HFFc6 (cell line): ENCODE data around the gene C6orf141. TPM values are rescaled to one million over a fixed set of nuclear protein-coding genes. Genes with fewer than 3 reads are reported as not detected.

Source experiments
- DNase-seq: peaks from one replicate; pipeline ENCODE4 v3.0.0-alpha.2; 2018
- H3K27ac Mint-ChIP-seq: 2 replicates; pipeline ENCODE4 v1.8.0; 2020; ENCODE audit warnings: mild to moderate bottlenecking, mixed read lengths
- H3K27me3 Mint-ChIP-seq: 2 replicates; pipeline ENCODE4 v1.8.0; 2021; ENCODE audit warnings: mild to moderate bottlenecking, moderate library complexity, mixed read lengths; ENCODE audit not compliant: insufficient read depth
- H3K36me3 Mint-ChIP-seq: 2 replicates; pipeline ENCODE4 v1.8.0; 2021; ENCODE audit warnings: low read depth, mixed read lengths
- H3K4me1 Mint-ChIP-seq: 2 replicates; pipeline ENCODE4 v1.8.0; 2020; ENCODE audit warnings: low read depth, mixed read lengths
- H3K4me3 Mint-ChIP-seq: 2 replicates; pipeline ENCODE4 v1.8.0; 2020; ENCODE audit warnings: mild to moderate bottlenecking, moderate library complexity, mixed read lengths
- H3K9me3 Mint-ChIP-seq: 2 replicates; pipeline ENCODE4 v1.8.0; 2020; ENCODE audit warnings: mild to moderate bottlenecking, mixed read lengths
- total RNA-seq, 6 experiments: library from RNA; stranded (reverse); fragmentation: NEBNext Ultra II Directional; extraction: Animal tissue kit (Norgen Biotek cat#: 25700); gene quantifications; 2 replicates in 1 of 6; 3 replicates in 5 of 6; pipeline ENCODE4 v1.2.3, GENCODE V29; 2021
- TF ChIP-seq, protein P1 (sequence below): fragments of 200-600 bp; sonication (generic); IDR thresholded peaks from 2 replicates; pipeline ENCODE4 v1.5.0; 2021; ENCODE audit warnings: antibody characterized with exemption, mild to moderate bottlenecking

C6orf141 gene
- total RNA-seq, 6 experiments from 2014 or later = not detected

DNA sequence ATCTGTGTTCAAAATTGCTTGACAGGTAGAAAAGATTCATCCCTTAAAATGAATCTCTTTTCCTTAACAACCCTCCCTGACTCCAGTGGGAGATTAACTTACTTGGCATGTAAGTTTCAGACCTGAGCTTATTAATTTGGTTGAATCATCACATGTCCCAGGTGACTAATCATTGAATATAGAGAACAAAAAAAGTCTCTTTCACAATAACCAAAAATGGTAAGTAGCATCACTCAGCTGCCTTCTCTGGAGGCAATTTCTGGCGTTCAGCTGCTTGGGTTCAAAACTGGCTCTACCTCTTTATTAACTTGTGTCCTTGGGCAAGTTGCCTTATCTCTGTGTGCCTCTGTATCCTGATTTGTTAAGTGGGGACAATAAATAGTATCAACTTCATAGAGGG lies 2.9 kb downstream of the C6orf141 start:
- H3K4me1 Mint-ChIP-seq = peaks cover 34% of the 10 kb centered on the region
- H3K9me3 Mint-ChIP-seq = no peaks in the 10 kb centered on the region
- H3K36me3 Mint-ChIP-seq = no peaks in the 10 kb centered on the region
- H3K27me3 Mint-ChIP-seq = peaks cover 20% of the 10 kb centered on the region
- TF ChIP-seq, protein P1, sequence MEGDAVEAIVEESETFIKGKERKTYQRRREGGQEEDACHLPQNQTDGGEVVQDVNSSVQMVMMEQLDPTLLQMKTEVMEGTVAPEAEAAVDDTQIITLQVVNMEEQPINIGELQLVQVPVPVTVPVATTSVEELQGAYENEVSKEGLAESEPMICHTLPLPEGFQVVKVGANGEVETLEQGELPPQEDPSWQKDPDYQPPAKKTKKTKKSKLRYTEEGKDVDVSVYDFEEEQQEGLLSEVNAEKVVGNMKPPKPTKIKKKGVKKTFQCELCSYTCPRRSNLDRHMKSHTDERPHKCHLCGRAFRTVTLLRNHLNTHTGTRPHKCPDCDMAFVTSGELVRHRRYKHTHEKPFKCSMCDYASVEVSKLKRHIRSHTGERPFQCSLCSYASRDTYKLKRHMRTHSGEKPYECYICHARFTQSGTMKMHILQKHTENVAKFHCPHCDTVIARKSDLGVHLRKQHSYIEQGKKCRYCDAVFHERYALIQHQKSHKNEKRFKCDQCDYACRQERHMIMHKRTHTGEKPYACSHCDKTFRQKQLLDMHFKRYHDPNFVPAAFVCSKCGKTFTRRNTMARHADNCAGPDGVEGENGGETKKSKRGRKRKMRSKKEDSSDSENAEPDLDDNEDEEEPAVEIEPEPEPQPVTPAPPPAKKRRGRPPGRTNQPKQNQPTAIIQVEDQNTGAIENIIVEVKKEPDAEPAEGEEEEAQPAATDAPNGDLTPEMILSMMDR = no peak
- peak; percentile 25 for DNase-seq
- no peak overlapping the region for H3K27ac Mint-ChIP-seq
- no peak overlapping the region for H3K4me3 Mint-ChIP-seq

DNA sequence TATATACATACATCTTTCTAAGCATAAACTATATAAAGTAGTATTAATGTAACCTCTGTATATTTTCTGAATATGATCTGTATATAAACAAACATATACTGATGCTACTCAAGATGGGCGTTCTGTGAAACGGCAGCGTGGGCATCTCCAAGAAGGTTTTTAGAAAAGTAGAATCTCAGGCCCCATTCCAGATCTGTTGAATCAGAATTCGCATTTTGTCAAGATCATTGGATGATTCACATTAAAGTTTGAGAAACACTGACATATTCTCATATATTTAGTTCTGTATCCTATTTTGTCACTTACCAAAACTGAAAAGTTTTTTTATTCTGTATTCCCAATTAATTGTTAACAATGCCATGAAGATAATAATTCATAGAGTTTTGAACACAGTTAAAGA lies 5.5 kb downstream of the C6orf141 start:
- H3K36me3 Mint-ChIP-seq = no peaks in the 10 kb centered on the region
- no peaks in the 10 kb centered on the region for H3K9me3 Mint-ChIP-seq
- TF ChIP-seq, protein P1 = no peak
- no peak overlapping the region for H3K4me3 Mint-ChIP-seq
- peaks cover 27% of the 10 kb centered on the region for H3K4me1 Mint-ChIP-seq
- no peak for DNase-seq
- H3K27ac Mint-ChIP-seq = no peak overlapping the region
- H3K27me3 Mint-ChIP-seq = peaks cover 9% of the 10 kb centered on the region

DNA sequence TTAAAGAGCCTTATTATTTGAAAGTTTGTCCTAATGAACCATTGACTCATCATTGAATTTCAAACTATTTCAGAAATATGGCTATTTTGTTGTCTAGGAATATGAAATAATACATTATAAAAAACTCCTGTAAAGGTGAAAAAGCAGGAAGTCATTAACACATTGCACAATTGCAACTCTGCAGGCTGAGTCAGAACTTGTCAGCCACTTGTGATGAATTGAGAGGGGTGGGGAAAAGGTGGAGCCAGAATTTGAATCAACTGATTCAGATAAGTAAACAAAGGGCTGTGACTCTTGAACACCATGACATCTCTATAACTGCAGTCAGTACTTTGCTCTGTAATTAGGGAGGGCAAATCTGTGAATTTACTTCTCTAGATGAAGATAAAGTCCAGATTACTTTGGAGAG lies 6.0 kb downstream of the C6orf141 start:
- Mint-ChIP-seq H3K36me3 (no peaks in the 10 kb centered on the region), H3K4me1 (peaks cover 22% of the 10 kb centered on the region), H3K27me3 (peaks cover 5% of the 10 kb centered on the region; the same call in 1 of the 2 replicates), H3K9me3 (no peaks in the 10 kb centered on the region), H3K27ac (no peak overlapping the region), H3K4me3 (no peak overlapping the region)
- TF ChIP-seq, protein P1 = no peak
- no peak for DNase-seq

DNA sequence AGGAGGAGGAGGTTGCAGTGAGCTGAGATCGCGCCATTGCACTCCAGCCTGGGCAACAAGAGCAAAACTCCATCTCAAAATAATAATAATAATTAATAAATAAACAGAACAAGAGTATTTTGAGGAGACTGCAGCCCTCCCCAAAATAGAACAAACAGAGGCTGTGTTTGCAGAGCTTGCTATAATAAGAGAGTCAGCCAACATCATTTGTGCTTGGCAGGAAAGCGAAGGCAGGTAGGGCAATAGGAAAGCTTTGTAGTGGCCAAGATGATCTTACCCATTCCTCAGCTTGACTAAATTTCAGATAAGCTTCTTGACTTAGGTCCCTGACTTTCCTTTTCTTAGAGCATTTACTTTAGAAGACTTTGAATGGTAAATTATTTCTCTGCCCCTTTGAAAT lies 6.7 kb downstream of the C6orf141 start:
- Mint-ChIP-seq H3K4me3 (no peak overlapping the region), H3K27me3 (peaks cover 2% of the 10 kb centered on the region), H3K27ac (no peak overlapping the region), H3K36me3 (no peaks in the 10 kb centered on the region), H3K9me3 (no peaks in the 10 kb centered on the region), H3K4me1 (peaks cover 17% of the 10 kb centered on the region)
- DNase-seq = no peak
- TF ChIP-seq, protein P1 = no peak

DNA sequence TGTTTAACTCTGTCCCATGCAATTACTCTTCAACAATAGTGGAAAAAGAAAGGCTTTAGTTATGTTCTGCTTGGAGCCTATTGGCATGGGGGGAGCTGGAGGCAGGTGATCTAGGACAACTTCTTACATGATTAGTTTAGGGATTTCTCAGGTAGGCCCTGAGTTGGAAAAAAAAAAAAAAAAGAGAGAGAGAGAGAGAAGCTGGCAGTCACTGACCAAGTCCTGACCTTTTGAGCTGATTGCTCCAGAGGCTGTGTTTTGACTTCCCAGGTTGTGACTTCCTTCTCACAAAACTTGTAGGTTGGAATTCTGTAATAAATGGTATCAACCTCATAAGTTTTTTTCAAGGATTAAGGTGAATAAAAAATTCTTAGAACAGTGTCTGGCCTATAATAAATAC lies 7.8 kb downstream of the C6orf141 start:
- Mint-ChIP-seq H3K4me3 (no peak overlapping the region), H3K36me3 (no peaks in the 10 kb centered on the region), H3K27ac (no peak overlapping the region), H3K4me1 (peaks cover 16% of the 10 kb centered on the region), H3K27me3 (peaks cover 2% of the 10 kb centered on the region), H3K9me3 (no peaks in the 10 kb centered on the region)
- TF ChIP-seq, protein P1 = no peak
- no peak for DNase-seq
